ENCODE measurements around the gene FHOD1. TPM values are rescaled to one million over a fixed set of nuclear protein-coding genes. Genes with fewer than 3 reads are reported as not detected.
A peak's percentile ranks its signal among the peaks of the same experiment; 100 is the strongest.

Gene FHOD1
- total and polyA plus RNA-seq, 2 of the 4 experiments (the other 2 are of a cell fraction) = 13.8 to 64.0 TPM

- Histone ChIP-seq H4K5ac (ENCODE audit: low read depth, low read length) (peak within 1 kb of the TSS; percentile 85), H3K4me1 (ENCODE audit: control insufficient read depth, insufficient read depth, low read length) (peaks cover 15% of the 10 kb centered on the region), H3K18ac (ENCODE audit: low read depth, low read length) (peak within 1 kb of the TSS; percentile 58), H3K79me1 (ENCODE audit: low read depth in 1 of 2, low read length in 2 of 2) (peaks cover 25 to 54% of the 10 kb centered on the region in 2 experiments), H3K36me3 (ENCODE audit: control insufficient read depth, insufficient read depth, low read length) (peaks cover 37% of the 10 kb centered on the region), H2BK120ac (ENCODE audit: low read depth, low read length) (peak within 1 kb of the TSS; percentile 58; the same call in 1 of the 2 replicates), H3K4me2 (ENCODE audit: low read depth, low read length) (peak within 1 kb of the TSS; percentile 93), H3K4ac (ENCODE audit: low read depth, low read length) (peak within 1 kb of the TSS; percentile 93), H2BK20ac (ENCODE audit: low read depth, low read length) (peak within 1 kb of the TSS; percentile 37; the same call in 1 of the 2 replicates), H3K4me3 (ENCODE audit: insufficient read depth, low read depth, low read length) (peak within 1 kb of the TSS; percentile 95), H4K8ac (ENCODE audit: low read depth in 2 of 2, low read length in 2 of 2) (peak within 1 kb of the TSS; percentile 83 to 98), H2AK9ac (replicated peaks; ENCODE audit: low read depth, low read length, poor library complexity) (peak within 1 kb of the TSS; percentile 100), H2BK15ac (ENCODE audit: low read depth, low read length) (peak within 1 kb of the TSS; percentile 42; the same call in 1 of the 3 replicates), H3K23ac (ENCODE audit: low read depth, low read length) (peak within 1 kb of the TSS; percentile 80), H2AFZ (replicated peaks; ENCODE audit: low read length, poor library complexity) (peak within 1 kb of the TSS; percentile 98), H2AK5ac (ENCODE audit: low read depth, low read length) (peak within 1 kb of the TSS; percentile 92), H3K9me1 (ENCODE audit: insufficient read depth, low read length) (peaks cover 23% of the 10 kb centered on the region), H3K14ac (replicated peaks; ENCODE audit: low read depth, low read length) (peak within 1 kb of the TSS; percentile 97), H3K9me3 (ENCODE audit: control insufficient read depth, insufficient read depth, low read length) (no peaks in the 10 kb centered on the region), H3K56ac (ENCODE audit: extremely low read depth, insufficient read depth, low read length) (peak within 1 kb of the TSS; percentile 69), H3K27me3 (ENCODE audit: control insufficient read depth, insufficient read depth, low read length) (no peaks in the 10 kb centered on the region), H3K27ac (ENCODE audit: insufficient read depth, low read length) (peak within 1 kb of the TSS; percentile 95), H4K20me1 (ENCODE audit: insufficient read depth, low read length) (peaks cover 28% of the 10 kb centered on the region), H3K9ac (ENCODE audit: low read depth, low read length) (peak within 1 kb of the TSS; percentile 98), H2BK5ac (ENCODE audit: low read depth, low read length, poor library complexity, severe bottlenecking) (peak within 1 kb of the TSS; percentile 88), H4K91ac (ENCODE audit: insufficient read depth, low read depth, low read length) (peak within 1 kb of the TSS; percentile 93)
- ChIA-PET CTCF (interaction anchor here (0.6 kb wide), 1 partner anchor 225 kb away, joined by 3 read pairs; no protein-coding TSS in a partner anchor), POLR2A (ENCODE audit: unreplicated experiment) (no interaction called here)
- DNase-seq = peak; percentile 92
- dilution Hi-C loops (cut with HindIII; ENCODE audit: low sequenced_read_pairs, unreplicated experiment) (no loop called here), intact Hi-C loops (cut with micrococcal nuclease) (no loop called here), in situ Hi-C loops (cut with MboI; ENCODE audit: low sequenced_read_pairs) (no loop called here)
- ATAC-seq (ENCODE audit: low read depth) = peak; percentile 94
- TSS peak; percentile 82 for BruUV-seq (replicated peaks)
- WGBS, 2 experiments (ENCODE audit: extremely low coverage in 2 of 2, insufficient read length in 1 of 2) = 0% methylated on average over 20 of the region's 54 CpGs; no CpG with 5 or more reads in 1 of the 2 experiments
- TF ChIP-seq CEBPB (IDR thresholded peaks at IDR 0.05; ENCODE audit: low read depth, low read length) = no peak
- no peak for TF ChIP-seq RFX5 (IDR thresholded peaks at IDR 0.05; ENCODE audit: low read depth, low read length)
- no peak for TF ChIP-seq MAFK (IDR thresholded peaks at IDR 0.05; ENCODE audit: low read depth, low read length)
- TF ChIP-seq POLR2A (IDR thresholded peaks at IDR 0.05; ENCODE audit: low read depth, low read length) = peak; percentile 67
- no peak for TF ChIP-seq NFE2L2 (IDR thresholded peaks at IDR 0.05; ENCODE audit: low read depth, low read length)
- TF ChIP-seq MAZ (IDR thresholded peaks at IDR 0.05; ENCODE audit: borderline replicate concordance, low read depth, low read length) = no peak; the same call in 1 of the 2 replicates
- TF ChIP-seq, protein P1, sequence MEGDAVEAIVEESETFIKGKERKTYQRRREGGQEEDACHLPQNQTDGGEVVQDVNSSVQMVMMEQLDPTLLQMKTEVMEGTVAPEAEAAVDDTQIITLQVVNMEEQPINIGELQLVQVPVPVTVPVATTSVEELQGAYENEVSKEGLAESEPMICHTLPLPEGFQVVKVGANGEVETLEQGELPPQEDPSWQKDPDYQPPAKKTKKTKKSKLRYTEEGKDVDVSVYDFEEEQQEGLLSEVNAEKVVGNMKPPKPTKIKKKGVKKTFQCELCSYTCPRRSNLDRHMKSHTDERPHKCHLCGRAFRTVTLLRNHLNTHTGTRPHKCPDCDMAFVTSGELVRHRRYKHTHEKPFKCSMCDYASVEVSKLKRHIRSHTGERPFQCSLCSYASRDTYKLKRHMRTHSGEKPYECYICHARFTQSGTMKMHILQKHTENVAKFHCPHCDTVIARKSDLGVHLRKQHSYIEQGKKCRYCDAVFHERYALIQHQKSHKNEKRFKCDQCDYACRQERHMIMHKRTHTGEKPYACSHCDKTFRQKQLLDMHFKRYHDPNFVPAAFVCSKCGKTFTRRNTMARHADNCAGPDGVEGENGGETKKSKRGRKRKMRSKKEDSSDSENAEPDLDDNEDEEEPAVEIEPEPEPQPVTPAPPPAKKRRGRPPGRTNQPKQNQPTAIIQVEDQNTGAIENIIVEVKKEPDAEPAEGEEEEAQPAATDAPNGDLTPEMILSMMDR (conservative IDR thresholded peaks at IDR 0.05; ENCODE audit: low read depth, low read length) = no peak
- TF ChIP-seq RAD21 (IDR thresholded peaks at IDR 0.05; ENCODE audit: low read length) = no peak
- no peak for TF ChIP-seq FOS (IDR thresholded peaks at IDR 0.05; ENCODE audit: low read depth, low read length)
- TF ChIP-seq USF2 (IDR thresholded peaks at IDR 0.05; ENCODE audit: low read depth, low read length) = peak; percentile 65; the same call in 1 of the 2 replicates
- TF ChIP-seq SMC3 (IDR thresholded peaks at IDR 0.05; ENCODE audit: low read depth, low read length) = 0 out of 2 replicates have a peak, but pooled peaks have one; percentile 12
- peak; percentile 79 for TF ChIP-seq MXI1 (IDR thresholded peaks at IDR 0.05; ENCODE audit: borderline replicate concordance, low read depth, low read length)
- TF ChIP-seq CHD1 (IDR thresholded peaks at IDR 0.05; ENCODE audit: low read depth, low read length) = no peak
- TF ChIP-seq, protein P2, sequence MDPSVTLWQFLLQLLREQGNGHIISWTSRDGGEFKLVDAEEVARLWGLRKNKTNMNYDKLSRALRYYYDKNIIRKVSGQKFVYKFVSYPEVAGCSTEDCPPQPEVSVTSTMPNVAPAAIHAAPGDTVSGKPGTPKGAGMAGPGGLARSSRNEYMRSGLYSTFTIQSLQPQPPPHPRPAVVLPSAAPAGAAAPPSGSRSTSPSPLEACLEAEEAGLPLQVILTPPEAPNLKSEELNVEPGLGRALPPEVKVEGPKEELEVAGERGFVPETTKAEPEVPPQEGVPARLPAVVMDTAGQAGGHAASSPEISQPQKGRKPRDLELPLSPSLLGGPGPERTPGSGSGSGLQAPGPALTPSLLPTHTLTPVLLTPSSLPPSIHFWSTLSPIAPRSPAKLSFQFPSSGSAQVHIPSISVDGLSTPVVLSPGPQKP (IDR thresholded peaks at IDR 0.05; ENCODE audit: borderline replicate concordance, low read depth, low read length) = no peak
Observed at GRCh38 chr16:67191995-67192681, 55.1 kb downstream of the FHOD1 start, which contains the start of gene E2F4. Gene E2F4 (plus strand): TSS chr16:67192155. CDS start chr16:67192228, 73 bp downstream.
